Activated CD4-positive, alpha-beta T cell treated with anti-CD3 and anti-CD28 coated beads, Interleukin-2, amount 10 ng/mL, durations not matched to agents 7 days and 5 days (primary cell): ENCODE data around the gene TAF8. TPM values are rescaled to one million over a fixed set of nuclear protein-coding genes. Genes with fewer than 3 reads are reported as not detected.
A peak's percentile ranks its signal among the peaks of the same experiment; 100 is the strongest.

Experiments used
- CTCF ChIA-PET: fragments of 350-600 bp; sonication (Branson Sonifier 250); formaldehyde crosslinking; loops from one replicate; lab custom pipeline; 2021; ENCODE audit warnings: antibody characterized with exemption; lab: Charles Lee
- POLR2A ChIA-PET: fragments of 350-600 bp; sonication (Branson Sonifier 250); formaldehyde crosslinking; loops from one replicate; lab custom pipeline; 2021; ENCODE audit warnings: antibody characterized with exemption; lab: Charles Lee
- DNase-seq: peaks from one replicate; pipeline ENCODE4 v3.0.0-alpha.2; 2020
- H3K27ac Mint-ChIP-seq: one replicate; pipeline ENCODE4 v1.8.0; 2021; ENCODE audit warnings: mild to moderate bottlenecking, moderate library complexity, mixed read lengths
- H3K27me3 Mint-ChIP-seq: one replicate; pipeline ENCODE4 v1.8.0; 2021; ENCODE audit warnings: mixed read lengths
- H3K36me3 Mint-ChIP-seq: one replicate; pipeline ENCODE4 v1.8.0; 2021; ENCODE audit warnings: low read depth, mixed read lengths
- H3K4me1 Mint-ChIP-seq: one replicate; pipeline ENCODE4 v1.8.0; 2021; ENCODE audit warnings: mixed read lengths
- H3K4me3 Mint-ChIP-seq: one replicate; pipeline ENCODE4 v1.8.0; 2021; ENCODE audit warnings: mild to moderate bottlenecking, moderate library complexity, mixed read lengths
- H3K9me3 Mint-ChIP-seq: one replicate; pipeline ENCODE4 v1.8.0; 2021; ENCODE audit warnings: mixed read lengths
- total RNA-seq, 2 experiments: library from RNA; stranded (reverse); gene quantifications; one replicate each; pipeline ENCODE4 v1.2.3, GENCODE V29; 2021

The TAF8 gene
- total RNA-seq, 2 experiments from 2014 or later = 53.2 to 60.2 TPM

DNA sequence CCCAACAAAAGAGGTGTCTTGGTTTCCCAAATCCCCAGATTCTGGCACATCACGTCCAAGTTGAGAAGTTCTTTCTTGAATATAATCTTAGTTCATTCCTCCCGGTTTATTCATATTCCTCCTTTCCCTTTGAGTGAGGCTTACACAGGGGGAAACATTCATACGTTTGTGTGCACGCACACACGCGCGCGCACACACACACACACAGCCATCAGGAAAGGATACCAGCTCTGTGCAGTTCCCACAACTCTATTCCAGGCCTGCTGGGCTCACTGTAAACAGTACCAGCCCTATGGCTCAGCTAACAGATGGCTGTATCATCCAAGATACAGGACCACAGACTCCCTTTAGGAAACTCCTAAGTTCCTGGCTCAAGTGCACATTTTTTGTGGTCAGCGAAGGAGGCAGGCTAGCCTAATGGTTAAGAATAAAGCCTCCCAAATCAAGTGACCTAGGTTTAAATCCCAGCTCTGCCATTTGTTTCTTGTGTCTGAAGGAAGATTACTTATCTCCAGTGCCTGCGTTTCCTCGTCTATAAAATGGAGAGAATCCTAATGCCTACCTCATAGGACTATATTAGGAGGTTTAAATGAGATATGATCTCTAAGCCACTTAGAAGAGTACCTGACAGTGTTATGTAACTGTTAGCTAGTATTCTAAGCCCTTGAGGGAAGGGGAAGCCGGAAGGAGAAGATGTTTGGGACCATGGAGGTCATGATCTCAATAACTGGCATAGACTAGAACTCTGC is 3.7 kb upstream of the TAF8 start:
- Mint-ChIP-seq H3K36me3 (peaks cover 52% of the 10 kb centered on the region), H3K27me3 (no peaks in the 10 kb centered on the region), H3K27ac (peak overlapping the region; percentile 85), H3K9me3 (no peaks in the 10 kb centered on the region), H3K4me1 (peaks cover 82% of the 10 kb centered on the region), H3K4me3 (peak overlapping the region; percentile 87)
- ChIA-PET CTCF (interaction anchor here (0.5 to 15.9 kb wide), 6 partner anchors 17 to 492 kb away, joined by 3 to 412 read pairs (median 24); partner anchors contain the start of genes BYSL, CCND3, MED20 and TOMM6), POLR2A (interaction anchor here (1.0 kb wide), 1 partner anchor 259 kb away, joined by 3 read pairs; the partner anchor contains the start of gene TOMM6)
- DNase-seq = no peak

DNA sequence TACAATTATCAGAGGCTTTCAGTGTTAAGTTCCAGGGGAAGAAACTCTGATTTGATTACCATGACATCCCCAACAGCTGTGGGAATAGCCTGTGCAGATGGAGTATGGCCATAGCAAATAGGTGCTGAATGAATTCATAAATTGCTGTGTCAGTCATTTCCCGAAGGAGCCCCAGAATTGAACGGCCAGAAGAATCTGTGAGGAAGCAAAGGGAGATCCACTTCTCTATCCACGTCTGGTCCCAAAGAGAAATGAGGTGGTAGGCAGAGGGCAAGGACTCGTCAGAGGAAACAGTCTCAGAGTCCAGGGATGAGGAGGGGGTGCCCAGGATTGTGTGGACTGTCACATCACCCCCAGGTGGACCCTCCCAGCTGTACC is 3.1 kb upstream of the TAF8 start:
- no peak for DNase-seq
- POLR2A ChIA-PET = no interaction called here
- Mint-ChIP-seq H3K36me3 (peaks cover 51% of the 10 kb centered on the region), H3K27me3 (no peaks in the 10 kb centered on the region), H3K4me1 (peaks cover 82% of the 10 kb centered on the region), H3K9me3 (no peaks in the 10 kb centered on the region), H3K27ac (peak overlapping the region; percentile 85), H3K4me3 (peak overlapping the region; percentile 87)
- CTCF ChIA-PET = interaction anchor here (0.5 to 15.9 kb wide), 6 partner anchors 115 to 491 kb away, joined by 3 to 412 read pairs (median 6); partner anchors contain the start of genes BYSL, CCND3, MED20 and TOMM6

DNA sequence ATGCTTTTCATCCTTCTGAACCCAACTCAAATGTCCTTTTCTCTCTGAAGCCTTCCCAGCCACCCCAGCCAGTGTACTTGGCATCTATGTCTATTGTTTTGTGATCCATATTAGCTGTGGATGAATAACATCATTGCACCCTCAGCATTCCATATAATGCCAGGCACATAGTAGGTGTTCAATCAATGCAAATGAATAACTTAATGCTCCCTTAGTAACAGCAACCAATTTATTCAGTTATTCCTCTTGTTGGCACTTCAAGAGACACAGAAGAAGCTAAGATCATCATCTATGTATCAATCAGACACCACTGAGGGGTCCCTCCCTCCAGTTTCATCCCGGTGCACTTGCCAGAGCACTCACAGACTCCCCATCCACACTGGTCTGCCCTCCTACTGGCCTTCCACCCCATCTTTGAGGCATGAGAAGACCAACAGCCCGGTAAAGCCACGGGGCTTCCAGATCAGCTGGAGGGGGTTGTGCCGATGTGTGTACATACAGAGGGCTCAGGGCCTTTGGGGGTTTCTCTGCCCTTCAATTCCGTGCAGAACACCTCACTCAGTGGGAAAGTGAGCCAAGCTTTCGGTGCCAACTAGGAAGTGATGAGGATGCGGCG is 2.4 kb upstream of the TAF8 start:
- Mint-ChIP-seq H3K36me3 (peaks cover 49% of the 10 kb centered on the region), H3K4me3 (peak overlapping the region; percentile 87), H3K9me3 (no peaks in the 10 kb centered on the region), H3K27ac (peak overlapping the region; percentile 98), H3K4me1 (peaks cover 81% of the 10 kb centered on the region), H3K27me3 (no peaks in the 10 kb centered on the region)
- ChIA-PET POLR2A (no interaction called here), CTCF (interaction anchor here (1.0 to 15.9 kb wide), 8 partner anchors 19 to 262 kb away, joined by 3 to 412 read pairs (median 5); partner anchors contain the start of genes BYSL, CCND3, MED20 and TOMM6)
- no peak for DNase-seq

DNA sequence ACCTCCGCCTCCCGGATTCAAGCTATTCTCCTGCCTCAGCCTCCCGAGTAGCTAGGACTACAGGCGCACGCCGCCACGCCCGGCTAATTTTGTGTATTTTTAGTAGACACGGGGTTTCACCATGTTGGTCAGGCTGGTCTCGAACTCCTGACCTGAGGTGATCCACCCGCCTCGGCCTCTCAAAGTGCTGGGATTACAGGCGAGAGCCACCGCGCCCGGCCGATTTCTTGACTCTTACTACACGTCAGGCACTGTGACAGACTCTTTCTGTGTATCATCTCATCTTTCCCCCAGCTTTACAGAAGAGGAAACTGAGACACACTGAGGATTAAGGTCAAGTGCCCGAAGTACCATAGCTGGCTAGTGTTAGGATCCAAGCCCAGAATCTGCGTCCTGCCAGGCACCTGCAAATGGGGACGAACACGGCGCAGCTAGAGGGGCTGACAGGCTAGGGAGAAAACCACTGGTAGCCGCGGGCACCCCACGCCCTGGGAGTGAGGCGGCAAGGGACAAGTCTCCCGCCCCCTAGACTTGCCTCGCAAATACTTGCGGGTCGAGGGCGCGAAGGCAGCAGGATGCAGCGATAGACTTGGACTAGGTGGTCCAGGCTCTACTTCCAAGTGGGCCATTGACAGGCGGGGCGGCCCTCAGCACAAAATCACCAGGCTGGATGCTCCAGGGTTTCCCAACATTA is 1.1 kb upstream of the TAF8 start:
- Mint-ChIP-seq H3K4me3 (peak overlapping the region; percentile 87), H3K36me3 (peaks cover 49% of the 10 kb centered on the region), H3K27me3 (no peaks in the 10 kb centered on the region), H3K4me1 (peaks cover 78% of the 10 kb centered on the region), H3K27ac (peak overlapping the region; percentile 98), H3K9me3 (no peaks in the 10 kb centered on the region)
- POLR2A ChIA-PET = interaction anchor here (1.3 kb wide), 1 partner anchor 10 kb away, joined by 3 read pairs; no protein-coding TSS in a partner anchor
- CTCF ChIA-PET = interaction anchor here (0.6 to 15.9 kb wide), 7 partner anchors 21 to 263 kb away, joined by 3 to 412 read pairs (median 5); partner anchors contain the start of genes BYSL, CCND3, MED20 and TOMM6
- no peak for DNase-seq

DNA sequence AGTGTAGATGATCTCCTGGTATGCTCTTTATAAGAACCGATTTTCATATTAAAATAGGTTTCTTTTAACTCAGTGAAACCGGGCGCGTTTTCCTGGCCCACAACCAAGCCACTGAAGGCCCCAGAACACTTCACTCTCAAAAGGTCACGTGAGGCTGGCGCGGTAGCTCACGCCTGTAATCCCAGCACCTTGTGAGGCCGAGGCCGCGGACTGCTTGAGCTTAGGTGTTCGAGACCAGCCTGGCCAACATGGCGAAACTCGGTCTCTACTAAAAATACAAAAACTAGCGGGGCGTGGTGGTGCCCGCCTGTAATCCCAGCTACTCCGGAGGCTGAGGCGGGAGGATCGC is 402 bp upstream of the TAF8 start:
- Mint-ChIP-seq H3K4me1 (peaks cover 76% of the 10 kb centered on the region), H3K27ac (peak overlapping the region; percentile 98), H3K27me3 (no peaks in the 10 kb centered on the region), H3K36me3 (peaks cover 50% of the 10 kb centered on the region), H3K9me3 (no peaks in the 10 kb centered on the region), H3K4me3 (peak overlapping the region; percentile 87)
- DNase-seq = peak; percentile 46
- ChIA-PET POLR2A (interaction anchor here (1.1 to 1.3 kb wide), 2 partner anchors 9 to 10 kb away, joined by 3 to 4 read pairs; no protein-coding TSS in a partner anchor), CTCF (interaction anchor here (0.6 to 15.9 kb wide), 11 partner anchors 10 to 264 kb away, joined by 3 to 412 read pairs (median 4); partner anchors contain the start of genes BYSL, CCND3, MED20 and TOMM6)

DNA sequence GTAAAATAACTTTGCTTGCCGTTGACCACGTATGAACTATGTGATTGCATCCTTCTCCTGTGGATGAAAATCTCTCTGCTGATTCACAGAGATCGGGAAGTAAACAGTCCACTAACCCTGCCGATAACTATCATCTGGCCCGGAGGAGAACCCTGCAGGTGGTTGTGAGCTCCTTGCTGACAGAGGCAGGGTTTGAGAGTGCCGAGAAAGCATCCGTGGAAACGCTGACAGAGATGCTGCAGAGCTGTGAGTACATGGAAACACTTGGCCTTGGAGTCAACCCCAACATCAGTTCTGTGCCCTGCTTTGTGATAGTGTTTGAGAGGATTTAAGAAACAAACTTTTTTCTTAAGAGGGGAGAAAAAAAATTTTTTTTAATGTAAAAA is 937 bp downstream of the TAF8 start:
- Mint-ChIP-seq H3K4me3 (peak overlapping the region; percentile 87), H3K9me3 (no peaks in the 10 kb centered on the region), H3K36me3 (peaks cover 50% of the 10 kb centered on the region), H3K4me1 (peaks cover 70% of the 10 kb centered on the region), H3K27ac (peak overlapping the region; percentile 83), H3K27me3 (no peaks in the 10 kb centered on the region)
- DNase-seq = no peak
- ChIA-PET POLR2A (no interaction called here), CTCF (interaction anchor here (1.0 to 15.9 kb wide), 8 partner anchors 9 to 265 kb away, joined by 3 to 412 read pairs (median 6); partner anchors contain the start of genes BYSL, CCND3, MED20 and TOMM6)

DNA sequence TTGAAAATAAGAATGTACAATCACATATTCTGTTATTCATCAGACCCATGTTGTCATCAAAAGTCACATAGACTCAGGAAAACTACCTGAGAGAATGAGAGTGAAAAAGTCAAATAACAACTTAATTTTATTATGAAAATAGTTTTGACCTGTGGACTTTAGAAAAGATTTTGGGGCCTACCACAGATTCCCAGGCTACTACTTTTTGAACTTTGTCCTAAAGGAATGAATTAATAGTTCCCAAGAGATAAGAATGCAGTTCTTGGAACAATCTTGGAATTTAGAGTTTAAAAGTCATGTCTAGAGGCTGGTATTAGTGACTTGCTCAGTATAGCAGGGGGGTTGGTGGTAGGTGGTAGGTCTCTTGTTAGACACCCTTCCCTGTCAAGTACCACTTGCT is 3.3 kb downstream of the TAF8 start:
- Mint-ChIP-seq H3K27ac (no peak overlapping the region), H3K9me3 (no peaks in the 10 kb centered on the region), H3K36me3 (peaks cover 55% of the 10 kb centered on the region), H3K27me3 (no peaks in the 10 kb centered on the region), H3K4me1 (peaks cover 55% of the 10 kb centered on the region), H3K4me3 (no peak overlapping the region)
- ChIA-PET POLR2A (no interaction called here), CTCF (interaction anchor here (0.7 to 15.9 kb wide), 4 partner anchors 8 to 267 kb away, joined by 3 to 412 read pairs (median 98); partner anchors contain the start of genes BYSL, CCND3, MED20 and TOMM6)
- DNase-seq = no peak

DNA sequence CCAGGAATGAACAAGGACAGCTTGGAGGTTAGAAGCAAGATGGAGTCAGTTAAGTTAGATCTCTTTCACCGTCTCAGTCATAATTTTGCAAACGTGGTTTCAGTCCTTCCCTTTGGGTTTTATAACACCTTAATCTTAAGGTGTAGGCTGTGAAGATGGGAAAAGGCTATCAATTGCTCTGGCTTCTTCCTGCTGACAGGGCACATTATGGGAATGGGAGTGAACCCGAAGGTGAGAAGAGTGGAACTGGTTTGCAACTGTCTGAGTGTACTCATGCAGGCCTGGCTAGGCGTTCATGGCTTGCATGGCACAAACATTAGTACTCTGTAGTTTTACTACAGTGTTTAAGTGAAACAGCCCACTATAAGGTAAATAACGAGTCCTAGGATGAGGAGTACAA is 9.4 kb downstream of the TAF8 start:
- H3K27ac Mint-ChIP-seq = no peak overlapping the region
- ChIA-PET CTCF (interaction anchor here (1.6 kb wide), 1 partner anchor 10 kb away, joined by 4 read pairs; no protein-coding TSS in a partner anchor), POLR2A (no interaction called here)
- no peak overlapping the region for H3K4me3 Mint-ChIP-seq
- H3K36me3 Mint-ChIP-seq = peaks cover 65% of the 10 kb centered on the region
- no peak for DNase-seq
- no peaks in the 10 kb centered on the region for H3K9me3 Mint-ChIP-seq
- peaks cover 7% of the 10 kb centered on the region for H3K4me1 Mint-ChIP-seq
- no peaks in the 10 kb centered on the region for H3K27me3 Mint-ChIP-seq

DNA sequence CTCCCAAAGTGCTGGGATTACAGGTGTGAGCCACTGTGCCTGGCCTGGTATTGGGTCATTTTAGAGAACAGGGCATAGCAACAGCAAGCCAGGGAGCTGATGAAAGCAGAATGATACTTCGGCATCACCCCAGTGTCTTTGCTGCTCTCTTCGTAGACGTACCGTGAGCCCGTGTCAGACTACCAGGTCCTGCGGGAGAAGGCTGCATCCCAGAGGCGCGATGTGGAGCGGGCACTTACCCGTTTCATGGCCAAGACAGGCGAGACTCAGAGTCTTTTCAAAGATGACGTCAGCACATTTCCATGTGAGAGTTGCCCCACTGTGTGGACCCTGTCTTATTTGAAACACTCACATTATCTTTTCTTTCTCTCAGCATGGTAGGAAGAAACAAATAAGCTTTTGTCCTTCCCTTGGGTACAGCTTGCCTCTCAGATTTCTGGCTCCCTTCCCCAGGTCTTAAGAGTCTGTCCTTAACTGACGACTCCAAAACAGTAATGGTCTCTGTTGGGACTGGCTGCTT is 15.9 kb downstream of the TAF8 start:
- ChIA-PET POLR2A (no interaction called here), CTCF (interaction anchor here (1.0 to 1.5 kb wide), 2 partner anchors 38 to 279 kb away, joined by 3 to 4 read pairs; partner anchors contain the start of gene TOMM6)
- H3K4me3 Mint-ChIP-seq = no peak overlapping the region
- H3K9me3 Mint-ChIP-seq = no peaks in the 10 kb centered on the region
- no peak for DNase-seq
- H3K27ac Mint-ChIP-seq = no peak overlapping the region
- H3K4me1 Mint-ChIP-seq = no peaks in the 10 kb centered on the region
- H3K36me3 Mint-ChIP-seq = peaks cover 20% of the 10 kb centered on the region
- no peaks in the 10 kb centered on the region for H3K27me3 Mint-ChIP-seq

DNA sequence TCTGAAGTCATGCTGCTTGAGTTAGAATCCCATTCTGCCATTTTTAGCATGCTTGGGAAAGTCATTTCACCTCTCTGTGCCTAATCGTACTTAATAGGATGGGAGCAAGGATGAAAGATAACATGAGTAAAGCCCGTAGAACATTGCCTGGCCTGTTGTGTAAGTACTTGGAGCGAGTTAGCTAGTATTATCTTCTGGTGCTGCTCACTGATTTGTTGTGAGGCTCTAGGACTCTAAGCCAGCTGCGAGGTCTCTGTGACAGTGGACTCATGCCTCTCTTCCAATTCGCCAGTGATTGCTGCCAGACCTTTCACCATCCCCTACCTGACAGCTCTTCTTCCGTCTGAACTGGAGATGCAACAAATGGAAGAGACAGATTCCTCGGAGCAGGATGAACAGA is 17.8 kb downstream of the TAF8 start:
- no peak overlapping the region for H3K4me3 Mint-ChIP-seq
- ChIA-PET POLR2A (no interaction called here), CTCF (interaction anchor here (1.0 to 1.5 kb wide), 3 partner anchors 24 to 35 kb away, joined by 3 to 4 read pairs (median 3); no protein-coding TSS in a partner anchor)
- H3K27ac Mint-ChIP-seq = no peak overlapping the region
- no peak for DNase-seq
- H3K4me1 Mint-ChIP-seq = no peaks in the 10 kb centered on the region
- no peaks in the 10 kb centered on the region for H3K27me3 Mint-ChIP-seq
- no peaks in the 10 kb centered on the region for H3K9me3 Mint-ChIP-seq
- H3K36me3 Mint-ChIP-seq = peaks cover 24% of the 10 kb centered on the region

DNA sequence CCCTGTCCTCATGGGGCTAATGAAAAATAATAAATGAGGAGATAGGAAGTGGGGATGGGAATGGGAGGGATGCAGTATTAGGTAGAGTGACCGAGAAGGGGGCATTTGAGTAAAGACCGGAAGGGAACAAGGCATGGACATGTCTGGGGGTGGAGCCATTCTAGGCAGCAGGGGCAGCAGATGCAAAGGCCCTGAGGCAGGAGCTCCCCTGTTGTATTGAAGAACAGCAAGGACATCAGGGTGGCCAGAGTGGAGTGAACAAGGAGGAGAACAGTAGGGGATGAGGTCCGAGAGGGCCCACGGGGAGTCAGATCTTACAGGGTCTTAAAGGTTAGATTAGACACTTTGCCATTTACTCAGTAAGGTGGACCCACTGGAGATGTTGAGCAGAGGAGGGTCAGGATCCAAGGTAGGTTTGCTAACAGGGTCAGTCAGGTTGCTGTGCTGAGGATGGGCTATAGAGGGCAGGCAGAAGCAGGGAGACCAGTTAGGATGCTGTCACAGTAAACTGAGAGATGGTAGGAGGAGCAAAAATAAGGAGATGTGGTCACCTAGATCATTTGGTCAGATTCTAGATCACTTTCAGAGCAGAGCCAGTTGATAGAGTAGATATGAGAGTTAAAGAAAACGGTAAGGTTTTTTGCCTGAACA is 18.7 kb downstream of the TAF8 start:
- H3K36me3 Mint-ChIP-seq = peaks cover 27% of the 10 kb centered on the region
- ChIA-PET POLR2A (interaction anchor here (0.6 kb wide), 1 partner anchor 9 kb away, joined by 5 read pairs; no protein-coding TSS in a partner anchor), CTCF (interaction anchor here (1.2 to 1.6 kb wide), 2 partner anchors 10 to 36 kb away, joined by 3 to 4 read pairs; no protein-coding TSS in a partner anchor)
- no peak overlapping the region for H3K4me3 Mint-ChIP-seq
- H3K27me3 Mint-ChIP-seq = no peaks in the 10 kb centered on the region
- H3K4me1 Mint-ChIP-seq = no peaks in the 10 kb centered on the region
- no peaks in the 10 kb centered on the region for H3K9me3 Mint-ChIP-seq
- no peak overlapping the region for H3K27ac Mint-ChIP-seq
- DNase-seq = no peak
